ENCODE data around the gene DLK1. TPM values are rescaled to one million over a fixed set of nuclear protein-coding genes. Genes with fewer than 3 reads are reported as not detected.

The DLK1 gene
- total RNA-seq, 1 donor = 0.27 TPM

DNA sequence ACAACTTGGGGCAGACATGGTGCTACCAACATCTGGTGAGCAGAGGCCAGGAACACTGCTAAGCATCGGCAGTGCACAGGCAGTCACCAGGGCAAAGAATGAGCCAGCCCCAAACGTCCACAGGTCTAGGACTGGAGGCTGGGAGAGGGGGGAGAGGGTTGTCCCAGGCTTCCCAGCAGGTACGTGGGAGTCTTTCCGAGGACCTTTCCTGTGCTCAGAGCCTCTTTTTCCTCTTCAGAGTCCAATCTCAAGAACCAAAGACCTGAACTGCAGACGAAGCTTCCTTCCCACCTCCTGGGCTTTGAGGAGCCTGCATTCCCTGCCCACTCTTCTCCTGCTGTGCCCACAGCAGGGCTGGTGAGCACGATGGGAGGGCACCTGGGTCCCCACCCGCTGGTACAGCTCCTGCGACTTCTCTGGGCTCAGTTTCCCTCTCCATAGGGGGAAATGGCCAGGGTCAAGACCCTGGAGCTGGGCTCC, 48.7 kb downstream of the DLK1 start:
- no peak for DNase-seq (ENCODE audit: low read depth in 2 of 3, low spot score in 2 of 3)

DNA sequence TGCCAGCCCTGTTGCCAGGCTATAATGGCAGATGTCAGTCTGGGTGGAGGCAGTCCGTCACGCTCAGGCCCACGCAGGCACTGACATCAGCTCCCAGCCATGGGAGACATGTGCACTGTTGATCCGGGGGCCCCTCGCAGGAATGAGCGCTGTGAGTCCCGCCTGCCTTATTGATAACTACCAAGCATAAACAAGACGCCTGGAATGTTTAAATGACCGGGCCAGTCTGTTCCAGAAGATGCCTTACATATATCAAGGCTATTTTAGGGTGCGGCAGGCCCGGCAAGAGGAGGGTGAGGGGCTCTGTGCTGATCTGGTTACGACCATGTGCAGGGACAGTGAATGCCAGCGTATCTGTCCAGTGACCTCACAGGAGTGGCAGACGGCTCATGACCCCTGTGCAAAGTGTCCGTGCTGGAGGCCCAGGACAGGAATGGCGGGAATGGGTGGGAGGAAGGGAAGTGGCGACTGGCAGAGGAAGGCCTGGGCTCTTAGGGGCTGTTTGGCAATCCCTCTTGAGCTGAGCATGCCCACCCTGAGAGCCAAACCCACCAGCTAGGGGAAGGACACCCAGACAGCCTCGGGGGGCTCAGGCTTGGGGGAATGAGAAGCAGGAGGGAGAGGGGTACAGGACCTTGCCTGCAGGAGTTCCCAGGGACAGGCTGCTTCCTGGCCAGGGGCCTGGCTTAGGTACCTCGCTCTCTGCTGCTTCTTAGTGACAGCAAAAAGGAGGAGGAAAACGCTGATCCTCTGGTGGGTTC, 49.3 kb downstream of the DLK1 start:
- no peak for DNase-seq (ENCODE audit: low read depth in 2 of 3, low spot score in 2 of 3)

DNA sequence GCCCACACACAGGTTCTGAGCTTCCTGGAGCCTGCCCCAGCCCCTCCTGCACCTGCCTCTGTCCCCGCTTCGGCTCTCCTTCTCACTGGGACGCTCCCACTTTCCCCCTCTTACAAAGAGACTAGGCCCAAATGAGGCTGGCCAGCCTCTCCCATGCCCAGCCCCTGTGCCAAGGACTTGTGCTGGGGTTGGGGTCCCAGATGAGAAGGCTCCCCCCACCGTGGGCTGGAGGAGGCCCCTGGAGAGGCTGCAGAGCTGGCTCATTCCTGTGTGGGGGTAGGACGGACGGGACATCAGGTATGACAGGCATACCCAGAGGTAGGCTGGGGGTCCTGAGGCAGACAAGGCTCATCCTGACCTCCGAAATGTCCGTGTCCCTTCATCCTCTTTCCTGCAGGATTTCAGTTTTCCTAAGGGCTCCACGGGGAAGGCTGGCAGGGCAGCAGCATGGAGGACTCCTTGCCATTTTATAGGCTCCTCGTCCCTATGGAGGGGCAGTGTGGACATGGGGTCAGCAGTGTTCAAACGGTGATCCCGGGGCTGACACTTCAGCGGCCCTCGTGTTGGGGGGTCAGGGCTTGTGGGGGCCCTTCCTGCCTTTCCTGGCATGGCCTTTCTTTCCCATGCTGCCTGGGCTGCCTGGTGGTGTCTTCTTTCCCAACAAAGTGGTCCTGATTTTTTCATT, 50.1 kb downstream of the DLK1 start:
- no peak for DNase-seq (ENCODE audit: low read depth in 2 of 3, low spot score in 2 of 3)

DNA sequence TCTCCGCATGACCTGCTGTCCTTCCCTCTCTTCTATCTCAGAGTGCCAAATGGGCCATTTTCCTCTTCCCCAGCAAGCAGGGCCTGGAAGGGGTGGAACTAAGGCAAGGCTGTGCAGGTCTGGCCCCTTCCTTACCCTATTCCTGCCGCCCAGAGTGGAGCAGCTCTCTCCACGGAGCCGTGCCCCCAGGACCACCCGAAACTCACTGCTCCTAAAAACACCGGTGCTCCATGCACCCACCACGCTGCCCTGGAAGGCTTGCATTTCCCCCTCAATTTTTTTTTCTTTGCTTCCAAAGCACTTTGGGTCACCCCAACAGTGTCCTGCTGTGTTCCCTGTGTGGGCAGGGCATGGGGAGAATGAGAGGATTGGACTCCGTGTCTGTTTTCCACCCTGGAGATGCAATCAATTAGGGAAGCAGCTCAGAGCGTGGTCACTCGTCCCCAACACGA, 50.7 kb downstream of the DLK1 start:
- DNase-seq (ENCODE audit: low read depth in 2 of 3, low spot score in 2 of 3) = no peak

DNA sequence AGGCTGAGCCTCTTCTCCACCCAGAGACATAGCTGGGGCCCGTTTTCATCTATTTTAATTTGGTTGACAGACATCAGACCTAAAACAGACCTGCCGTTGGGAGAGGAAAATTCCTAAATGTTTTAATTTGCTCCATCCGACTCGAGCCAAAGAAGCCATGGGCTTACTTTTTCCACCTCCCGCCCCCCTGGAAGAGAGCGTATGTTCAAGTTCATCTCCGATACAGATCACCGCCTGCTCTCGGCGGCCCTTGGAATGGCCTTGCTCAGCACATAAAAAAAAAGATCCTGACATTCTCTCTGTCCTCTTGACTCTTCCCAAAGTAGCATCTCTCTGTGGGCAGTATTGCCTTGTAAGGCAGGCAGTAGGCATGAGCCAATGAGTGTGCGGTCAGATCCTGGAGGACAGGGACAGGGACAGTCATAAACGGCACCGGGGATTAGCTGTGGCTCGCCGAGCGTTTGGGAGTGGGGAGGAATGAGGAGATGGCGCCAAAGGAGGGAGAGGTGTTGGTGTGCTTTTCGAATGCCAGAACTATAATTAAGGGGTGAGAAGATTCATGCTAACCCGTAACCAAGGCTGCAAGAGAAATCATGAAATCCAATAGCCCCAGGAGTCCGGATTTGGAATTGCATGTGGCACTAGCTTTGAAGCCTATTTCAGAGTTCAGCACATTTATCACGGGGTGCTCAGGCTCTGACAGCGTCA, 51.3 kb downstream of the DLK1 start:
- DNase-seq (ENCODE audit: low read depth in 2 of 3, low spot score in 2 of 3) = no peak

DNA sequence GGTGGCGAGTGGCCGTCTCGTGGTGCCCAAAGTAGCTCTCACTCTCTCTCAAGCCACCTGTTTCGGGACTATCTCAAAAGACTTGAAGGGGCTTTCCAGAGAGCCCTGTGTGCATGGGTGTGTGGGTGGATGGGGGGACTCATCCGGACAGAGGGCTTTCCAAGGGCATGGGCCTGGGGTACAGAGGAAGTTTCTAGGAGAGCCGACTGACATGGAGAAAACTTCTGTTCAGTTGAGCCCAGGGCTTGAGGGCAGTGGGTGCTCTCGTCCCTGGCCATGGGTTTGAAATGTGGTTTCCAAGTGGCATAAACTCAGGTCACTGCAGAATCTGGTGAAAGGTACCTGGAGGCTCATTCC, 51.8 kb downstream of the DLK1 start:
- no peak for DNase-seq (ENCODE audit: low read depth in 2 of 3, low spot score in 2 of 3)

DNA sequence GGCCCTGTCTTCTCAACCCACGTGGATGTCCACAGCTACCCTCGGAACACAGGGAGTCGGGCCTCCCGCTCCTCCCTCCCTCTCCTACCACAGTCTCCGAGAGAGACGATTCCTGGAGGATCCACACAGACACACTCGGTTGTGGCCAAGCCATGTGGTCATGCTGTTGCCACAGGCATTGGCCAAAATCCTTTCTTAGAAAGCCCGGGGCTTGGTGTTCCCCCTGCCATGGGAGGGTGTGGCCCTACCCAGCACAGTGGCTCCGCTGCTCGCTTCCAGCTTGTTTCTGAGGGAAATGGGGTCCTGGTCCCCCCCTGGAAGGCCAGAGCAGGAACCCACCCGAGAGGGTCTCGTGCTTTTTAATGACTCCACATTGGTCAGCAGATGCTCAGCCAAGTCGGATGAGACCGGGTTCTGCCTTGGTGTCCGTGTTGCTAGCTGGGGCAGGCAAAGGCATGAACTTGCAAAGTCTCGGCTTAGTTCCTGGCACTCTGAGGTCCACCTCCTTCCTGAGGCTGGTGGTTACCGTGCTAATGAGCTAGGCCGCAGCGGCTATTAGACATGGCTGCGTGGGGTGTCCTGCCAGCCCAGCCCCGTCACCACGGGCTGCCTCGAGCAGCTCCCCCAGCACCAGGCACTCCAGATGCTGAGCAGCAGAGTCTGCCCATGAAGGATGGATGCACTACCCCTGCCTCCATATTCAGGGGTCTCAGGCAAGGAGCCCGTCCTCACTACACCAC, 52.4 kb downstream of the DLK1 start:
- DNase-seq (ENCODE audit: low read depth in 2 of 3, low spot score in 2 of 3) = no peak

DNA sequence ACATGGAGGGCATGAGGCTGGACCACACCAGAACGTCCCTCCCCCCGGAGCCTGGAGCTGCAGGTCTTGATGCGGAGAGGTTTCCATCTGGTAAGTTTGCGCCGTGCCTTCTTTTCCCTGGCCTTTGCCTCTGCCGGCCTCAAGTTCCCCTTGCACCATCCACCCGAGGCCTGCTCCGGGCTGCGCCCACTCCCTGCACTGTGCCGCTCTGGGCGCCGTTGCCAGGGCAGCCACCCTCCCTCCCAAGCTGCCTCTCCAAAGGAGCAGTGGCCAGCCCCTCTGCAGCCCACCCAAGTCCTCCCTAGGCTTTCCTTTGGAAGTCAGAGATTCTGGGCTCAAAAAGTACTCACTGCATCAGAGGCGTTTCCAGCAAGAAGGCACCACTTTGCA, 53.0 kb downstream of the DLK1 start:
- no peak for DNase-seq (ENCODE audit: low read depth in 2 of 3, low spot score in 2 of 3)

DNA sequence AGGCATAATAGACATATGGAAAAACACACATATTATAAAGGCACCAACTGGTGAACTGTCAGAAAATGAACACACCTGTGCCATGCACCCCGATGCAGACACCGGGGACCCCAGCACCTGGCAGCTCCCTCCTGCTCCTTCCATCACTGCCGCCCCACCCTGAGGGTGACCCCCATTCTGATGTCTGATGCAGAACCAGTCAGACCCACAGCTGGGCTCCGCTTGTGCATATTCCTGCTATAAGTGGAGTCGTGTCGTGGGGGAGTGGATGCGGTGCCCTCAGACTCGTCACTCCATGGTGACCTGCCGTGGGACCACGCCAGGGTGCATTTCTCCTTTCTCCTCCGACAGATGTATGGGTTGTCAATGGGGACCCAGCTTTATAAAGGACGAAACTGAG, 53.6 kb downstream of the DLK1 start:
- no peak for DNase-seq (ENCODE audit: low read depth in 2 of 3, low spot score in 2 of 3)

DNA sequence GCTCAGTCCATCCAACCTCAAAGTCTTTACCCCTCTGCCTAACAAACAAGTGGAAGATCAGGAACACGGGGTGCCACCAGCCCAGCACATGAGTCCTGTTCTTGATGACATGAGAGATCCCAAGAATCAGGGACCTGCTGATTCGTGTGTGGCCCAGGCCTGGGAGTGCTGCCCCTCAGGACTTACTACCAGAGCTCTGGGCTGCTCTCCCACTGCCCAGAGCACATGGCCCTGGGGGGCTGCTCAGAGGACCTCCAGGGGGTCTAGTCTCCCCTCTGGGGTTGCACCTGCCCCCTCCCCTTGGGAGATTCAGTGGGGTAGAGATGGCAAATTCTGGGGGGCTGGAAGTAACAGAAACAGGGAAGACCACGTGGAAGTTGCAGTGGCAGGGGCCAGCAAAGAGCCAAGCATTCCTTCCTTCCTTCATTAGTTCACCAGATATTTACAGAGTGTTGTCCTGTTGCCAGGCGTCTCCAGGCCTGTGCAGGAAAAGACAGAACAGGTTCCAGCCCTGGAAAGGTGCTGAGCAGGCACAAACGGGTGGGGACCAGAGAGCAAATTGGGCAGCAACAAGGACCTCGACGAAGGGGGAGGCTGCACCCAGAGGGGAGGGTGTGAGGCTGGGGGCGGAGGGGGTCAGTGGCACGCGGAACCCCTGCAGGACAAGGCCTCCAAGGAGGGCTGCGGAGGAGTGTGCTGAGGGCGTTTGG, 54.1 kb downstream of the DLK1 start:
- no peak for DNase-seq (ENCODE audit: low read depth in 2 of 3, low spot score in 2 of 3)

DNA sequence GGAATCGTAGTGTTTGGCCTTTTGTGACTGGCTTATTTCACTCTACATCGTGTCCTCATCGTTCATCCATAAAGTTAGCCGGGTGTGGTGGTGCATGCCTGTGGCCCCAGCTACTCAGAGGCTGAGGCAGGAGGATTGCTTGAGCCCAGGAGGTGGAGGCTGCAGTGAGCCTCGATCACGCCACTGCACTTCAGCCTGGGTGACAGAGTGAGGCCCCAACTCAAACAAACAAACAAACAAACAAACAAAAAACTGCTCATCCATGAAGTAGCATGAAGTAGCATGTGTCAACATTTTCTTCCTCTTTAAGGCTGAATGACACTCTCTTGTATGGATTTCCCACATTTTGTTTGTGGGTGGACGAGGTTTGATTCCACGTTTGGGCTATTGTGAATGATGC, 55.3 kb downstream of the DLK1 start:
- no peak for DNase-seq (ENCODE audit: low read depth in 2 of 3, low spot score in 2 of 3)

DNA sequence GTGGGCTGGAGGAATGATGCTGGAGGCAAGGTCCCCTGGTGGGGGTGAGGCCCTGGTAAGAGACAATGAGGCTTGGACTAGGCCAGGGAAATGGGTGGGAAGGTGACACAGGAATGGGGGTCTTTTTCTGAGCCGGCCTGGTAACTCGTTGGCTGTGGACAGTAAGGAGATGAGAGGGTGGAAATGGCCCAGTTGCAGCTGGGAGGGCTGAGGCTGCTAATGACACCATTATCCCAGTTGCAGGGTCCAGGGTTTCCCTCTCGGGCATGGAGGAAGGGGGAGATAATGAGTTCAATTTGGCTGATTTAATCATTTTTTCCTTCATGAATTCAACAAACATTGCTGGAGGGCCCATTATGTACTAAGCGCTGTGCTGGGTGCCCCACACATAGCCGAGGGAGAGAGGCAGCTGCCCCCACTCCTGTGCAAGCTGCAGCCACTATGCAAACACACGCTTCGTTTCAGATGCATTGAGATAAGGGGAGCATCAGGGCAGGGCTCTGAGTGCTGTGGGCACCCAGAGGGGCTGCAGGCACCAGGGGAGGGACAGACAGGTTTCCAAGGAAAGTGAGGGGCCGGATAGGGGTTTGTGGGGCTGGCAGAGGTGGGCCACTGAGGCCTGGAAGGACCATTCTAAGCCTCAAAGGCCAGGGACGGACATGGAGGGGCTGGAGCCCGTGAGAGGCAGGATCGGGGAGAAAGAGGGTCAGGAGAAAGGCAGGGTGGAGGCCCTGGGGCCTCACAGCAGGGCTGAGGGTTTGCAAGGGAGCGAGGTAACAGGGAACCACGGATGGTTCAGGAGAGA, 56.0 kb downstream of the DLK1 start:
- DNase-seq (ENCODE audit: low read depth in 2 of 3, low spot score in 2 of 3) = no peak

DNA sequence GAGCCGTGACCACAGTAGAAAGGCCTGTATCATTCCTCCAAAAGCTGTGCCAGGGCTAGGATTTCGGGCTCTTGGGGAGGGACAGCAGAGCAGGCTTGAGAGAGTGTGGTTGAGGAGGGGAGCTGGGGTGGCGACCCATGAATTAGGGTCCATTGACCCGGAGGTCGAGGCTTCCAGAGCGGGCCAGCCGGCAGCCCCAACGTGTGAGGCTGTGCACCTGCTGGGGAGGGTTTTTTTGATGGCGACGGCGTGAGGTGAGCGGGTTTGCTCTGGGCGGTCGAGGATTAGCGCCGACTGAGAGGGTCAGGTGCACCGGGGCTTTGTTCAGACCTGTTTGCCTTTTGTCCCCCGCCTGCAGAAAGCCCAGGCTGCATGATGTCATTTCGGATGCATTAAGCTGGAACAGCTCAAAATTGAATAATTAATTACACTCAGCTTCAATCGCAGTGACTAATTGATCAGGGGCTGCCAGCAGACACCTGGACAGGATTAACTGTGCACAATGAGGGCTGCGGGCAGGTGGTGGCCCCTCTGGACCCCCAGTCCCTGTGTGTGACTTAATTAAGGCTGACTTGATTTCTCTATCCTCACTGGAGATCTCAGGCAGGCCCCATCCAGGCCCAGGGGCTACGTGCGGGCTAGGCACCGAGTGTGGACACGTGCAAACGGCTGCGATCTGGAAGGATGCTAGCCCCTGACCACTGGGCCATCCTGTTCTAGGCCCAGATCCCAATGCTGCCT, 57.1 kb downstream of the DLK1 start:
- DNase-seq (ENCODE audit: low read depth in 2 of 3, low spot score in 2 of 3) = no peak

DNA sequence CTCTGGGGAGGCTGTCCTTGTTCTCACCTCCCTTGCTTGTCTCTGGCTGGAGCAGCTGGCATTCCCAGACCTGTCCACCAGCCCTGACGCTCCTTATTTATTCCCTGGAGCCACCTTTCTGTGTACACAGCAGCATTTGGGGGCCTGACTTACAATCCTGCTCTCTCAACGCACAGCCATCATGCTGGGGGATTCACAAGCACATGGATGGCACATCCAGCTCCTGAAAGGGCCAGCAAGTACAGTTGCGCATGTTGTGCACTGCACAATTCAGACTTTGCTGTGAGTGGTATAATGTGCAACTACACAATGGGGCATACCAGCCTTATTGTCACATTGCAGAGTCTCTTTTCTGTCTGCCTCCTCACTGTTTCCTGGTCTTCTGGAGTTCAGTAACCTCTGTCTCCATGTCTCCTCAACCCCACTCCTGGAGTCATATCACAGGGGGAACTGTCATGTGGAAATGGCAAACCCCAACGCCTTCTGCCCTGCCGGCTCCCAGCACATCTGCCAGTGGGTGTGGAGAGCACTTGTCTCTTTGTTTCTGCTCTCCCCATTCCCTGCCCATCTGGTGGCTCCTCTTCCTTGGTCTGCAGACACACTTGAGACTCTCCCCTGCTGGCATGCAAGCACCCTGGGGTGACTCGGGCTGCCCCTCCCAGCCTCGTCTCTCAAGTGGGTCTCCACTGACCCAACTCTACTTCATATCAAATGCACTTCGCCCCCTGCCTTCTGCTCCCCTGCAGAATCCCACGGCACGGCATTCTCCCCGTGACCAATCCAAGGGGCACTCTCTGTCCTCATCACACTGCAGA, 58.0 kb downstream of the DLK1 start:
- no peak for DNase-seq (ENCODE audit: low read depth in 2 of 3, low spot score in 2 of 3)

DNA sequence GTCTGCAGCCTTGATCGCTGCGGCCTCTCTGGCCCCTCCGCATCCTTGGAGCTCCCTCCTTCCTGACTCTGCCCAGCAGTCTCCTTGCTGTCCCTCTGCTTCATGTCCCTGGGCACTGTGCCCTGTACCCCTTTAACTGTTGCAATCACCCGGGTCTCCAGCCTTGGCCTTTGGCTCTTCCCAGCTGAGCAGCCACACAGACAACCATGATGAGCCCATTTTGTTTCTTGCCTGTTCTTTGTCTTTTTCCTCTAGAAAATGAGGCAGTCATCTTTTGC, 58.6 kb downstream of the DLK1 start:
- no peak for DNase-seq (ENCODE audit: low read depth in 2 of 3, low spot score in 2 of 3)

DNA sequence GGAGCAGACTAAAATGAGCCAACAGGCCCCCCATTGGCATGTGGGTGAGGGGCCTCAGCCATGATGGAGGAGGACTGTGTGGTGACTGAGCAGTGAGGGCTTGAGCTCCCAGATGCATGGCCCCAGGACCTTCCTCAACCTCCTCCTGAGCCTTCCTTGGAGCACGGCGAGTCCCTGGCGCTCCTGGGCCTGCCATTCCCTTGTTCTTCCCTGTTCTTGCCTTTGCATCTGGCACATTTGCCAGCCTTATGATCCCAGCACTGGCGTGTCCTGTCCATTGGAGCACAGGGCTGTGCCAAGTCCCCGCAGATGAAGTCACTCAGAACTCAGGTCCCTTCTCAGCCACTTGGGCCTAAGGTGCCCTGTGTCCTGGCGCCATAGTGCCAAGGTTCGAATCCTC, 58.9 kb downstream of the DLK1 start:
- no peak for DNase-seq (ENCODE audit: low read depth in 2 of 3, low spot score in 2 of 3)

DNA sequence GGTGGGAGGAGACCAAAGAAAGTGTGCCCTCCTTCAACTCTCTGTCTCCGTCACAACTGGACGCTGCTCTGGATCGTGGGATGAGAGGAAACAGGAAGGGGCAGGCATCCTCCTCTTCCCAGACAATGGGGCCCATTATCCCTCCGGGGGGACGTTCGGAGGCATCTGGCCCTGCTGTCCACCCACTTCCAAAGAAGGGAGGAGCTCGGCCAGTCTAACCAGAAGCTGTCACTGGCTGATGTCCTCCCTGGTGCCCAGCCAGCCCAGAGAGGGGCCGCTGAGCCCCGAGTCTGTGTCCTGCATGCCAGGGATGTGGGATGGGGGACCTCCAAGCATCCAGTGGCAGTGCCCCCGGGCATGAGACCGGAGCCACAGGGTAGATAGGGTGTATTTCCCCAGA, 59.4 kb downstream of the DLK1 start:
- DNase-seq (ENCODE audit: low read depth in 2 of 3, low spot score in 2 of 3) = no peak

DNA sequence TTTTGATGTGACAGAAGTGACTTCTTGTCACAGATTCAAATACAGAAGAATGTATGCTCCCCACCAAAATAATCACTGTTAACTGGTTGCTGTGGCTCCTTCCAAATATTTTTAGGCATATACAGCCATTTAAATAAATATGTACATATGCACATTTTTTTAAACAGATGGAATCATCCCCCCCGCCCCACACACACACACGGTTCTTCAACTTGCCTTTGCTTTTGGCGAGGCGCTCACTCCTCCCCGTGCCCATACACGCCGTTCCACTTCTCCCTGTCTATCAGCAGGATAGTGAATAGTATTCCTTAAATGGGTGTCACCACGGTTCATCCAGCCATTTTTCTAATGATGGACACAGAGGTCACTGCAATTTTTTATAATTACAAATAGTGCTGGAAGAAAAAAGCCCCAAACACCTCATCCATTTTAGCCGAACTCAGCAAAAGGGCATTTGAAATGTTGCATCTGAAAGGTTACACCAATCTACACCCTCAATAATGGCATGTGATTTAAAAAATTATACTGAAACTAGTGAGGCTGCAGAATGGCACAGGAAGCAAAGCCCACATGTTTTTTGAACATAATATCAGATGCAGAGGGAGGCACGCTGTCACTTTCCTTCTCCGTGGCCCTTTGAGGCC, 60.0 kb downstream of the DLK1 start:
- no peak for DNase-seq (ENCODE audit: low read depth in 2 of 3, low spot score in 2 of 3)

Data from hematopoietic multipotent progenitor cell (in vitro differentiated cells).